M059J (cell line): ENCODE data around the gene ADGB. TPM values are rescaled to one million over a fixed set of nuclear protein-coding genes. Genes with fewer than 3 reads are reported as not detected.

ENCODE experiments used
- DNase-seq: peaks from one replicate; pipeline ENCODE4 v3.0.0-alpha.2; 2012; ENCODE audit warnings: low read depth
- total RNA-seq: library from RNA; depleted of rRNA; stranded (reverse); fragments of >200 nt; shearing (Covaris generic); gene quantifications from 2 replicates; pipeline ENCODE4 v1.2.3, GENCODE V29; 2014; rRNA removed

The ADGB gene
- total RNA-seq, 1 experiment from 2014 or later, result not detected

GRCh38 chr6:146861029-146861563 is 262.3 kb downstream of the ADGB start:
- DNase-seq, result no peak

- no peak for DNase-seq
These were observed 262.9 kb downstream of the ADGB start for GRCh38 chr6:146861716-146862115.

- no peak for DNase-seq
These were observed 263.7 kb downstream of the ADGB start for GRCh38 chr6:146862508-146862919.

GRCh38 chr6:146864300-146864699 is 265.5 kb downstream of the ADGB start:
- DNase-seq, result no peak

- DNase-seq, result no peak
These were observed 266.1 kb downstream of the ADGB start for GRCh38 chr6:146864885-146865284.

Other genes with a start within 250 kb of the ADGB start
- 91.6 and 101 TPM in 2 replicates for gene RAB32, start 55.1 kb upstream of the ADGB start, total RNA-seq